GM13976 (cell line): Measurements from ENCODE around the gene CUBN.

Source experiments
- DNase-seq: peaks from one replicate; pipeline ENCODE4 v3.0.0; 2012; ENCODE audit warnings: low spot score
- CTCF ChIP-seq: IDR thresholded peaks from 2 replicates; pipeline ENCODE4 v1.5.1; 2012; ENCODE audit warnings: borderline replicate concordance, mild to moderate bottlenecking; ENCODE audit not compliant: insufficient read depth; ENCODE audit errors: extremely low read depth, missing control alignments, control extremely low read depth
- in situ Hi-C: fragments of 300-500 bp; cut with MboI; formaldehyde crosslinking; loops from one replicate; pipeline ENCODE4 v1.12.0; 2022; ENCODE audit warnings: low sequenced_read_pairs, mixed read lengths, inconsistent platforms; ENCODE audit not compliant: unreplicated experiment

The CUBN gene

DNA sequence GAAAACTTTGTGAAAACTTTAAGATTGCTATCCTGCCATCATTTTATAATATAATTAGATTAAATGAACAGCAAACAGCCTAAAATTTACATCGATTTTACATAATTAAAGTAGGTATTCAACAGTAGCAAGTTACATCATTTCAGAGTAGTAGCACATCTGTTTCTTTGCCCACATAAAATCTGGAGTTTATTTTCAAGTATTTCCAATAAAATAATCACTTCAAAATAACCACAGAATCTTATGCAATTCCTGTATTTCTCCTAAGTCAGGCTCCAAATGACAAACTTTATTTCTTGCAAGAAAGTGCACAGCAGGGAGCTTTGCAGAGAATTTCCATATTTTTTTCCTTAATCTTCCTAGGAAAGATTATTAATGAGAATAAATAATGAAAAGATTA lies 82.6 kb downstream of the CUBN start:
- in situ Hi-C loops = no loop called here
- no peak for DNase-seq

DNA sequence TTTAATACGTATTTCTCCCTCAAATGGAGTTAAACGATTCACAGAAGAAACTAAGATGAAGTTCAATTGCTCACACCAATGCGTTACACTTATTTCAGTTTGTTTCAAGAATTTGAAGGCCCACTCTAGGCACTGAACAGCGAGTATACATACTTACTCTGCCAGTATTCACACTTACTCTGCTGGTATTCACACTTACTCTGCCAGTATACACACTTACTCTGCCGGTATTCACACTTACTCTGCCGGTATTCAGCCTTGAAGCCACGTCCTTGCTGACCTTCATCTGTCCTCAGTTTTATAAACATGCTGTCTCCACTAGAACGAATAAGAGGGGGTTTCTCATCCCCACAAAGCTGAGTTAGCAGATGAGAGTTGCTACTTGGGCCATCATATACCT lies 86.0 kb downstream of the CUBN start:
- TF ChIP-seq CTCF = no peak
- in situ Hi-C loops = no loop called here
- DNase-seq = no peak

More for the DNA sequence above, 82.6 kb downstream of the CUBN start:
- no peak for TF ChIP-seq CTCF

DNA sequence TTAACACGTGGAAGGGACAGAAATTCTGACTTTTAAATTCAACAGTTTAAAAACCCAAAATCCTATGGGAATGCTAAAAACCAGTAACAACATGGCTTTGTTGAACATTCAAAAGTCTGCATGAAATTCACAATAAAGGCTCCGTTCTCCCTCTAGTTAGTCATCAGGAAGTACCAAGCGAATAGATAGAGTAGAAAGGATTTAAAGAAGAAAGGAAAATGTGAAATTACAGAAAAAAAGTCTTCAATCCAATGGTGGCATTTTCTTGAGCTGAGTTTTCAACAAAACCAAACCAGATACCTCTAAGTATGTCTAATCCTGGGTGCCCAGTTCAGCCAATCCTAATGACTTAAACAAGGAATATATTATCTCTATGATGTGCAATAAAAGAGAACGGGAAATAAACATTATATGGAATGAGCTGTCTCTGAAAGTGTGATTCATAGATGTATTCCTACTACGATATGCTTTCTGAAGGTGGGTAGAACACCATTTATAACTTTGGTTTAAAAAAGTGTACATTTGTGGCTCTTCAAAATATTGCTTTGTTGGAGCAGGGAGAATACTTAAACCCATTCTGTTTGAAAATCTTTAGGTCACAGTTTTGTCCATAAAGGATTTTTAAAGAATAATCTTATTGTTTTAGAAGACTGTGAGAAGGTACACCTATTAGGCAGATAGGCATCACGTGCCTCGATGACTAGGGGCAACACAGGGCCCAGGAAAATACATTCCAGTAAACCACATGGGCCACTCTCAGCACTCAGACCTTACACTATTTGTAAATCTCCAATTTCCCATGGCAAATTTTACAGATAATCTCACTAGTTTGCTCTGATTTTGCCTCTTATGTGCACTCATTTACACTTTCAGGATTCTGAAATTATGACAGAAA lies 87.7 kb downstream of the CUBN start:
- in situ Hi-C loops = no loop called here
- DNase-seq = no peak
- TF ChIP-seq CTCF = no peak

GRCh38 chr10:17038627-17039026 lies 91.0 kb downstream of the CUBN start:
- no peak for TF ChIP-seq CTCF
- in situ Hi-C loops = no loop called here
- DNase-seq = no peak

GRCh38 chr10:17037910-17038309 lies 91.7 kb downstream of the CUBN start:
- in situ Hi-C loops = no loop called here
- DNase-seq = no peak

DNA sequence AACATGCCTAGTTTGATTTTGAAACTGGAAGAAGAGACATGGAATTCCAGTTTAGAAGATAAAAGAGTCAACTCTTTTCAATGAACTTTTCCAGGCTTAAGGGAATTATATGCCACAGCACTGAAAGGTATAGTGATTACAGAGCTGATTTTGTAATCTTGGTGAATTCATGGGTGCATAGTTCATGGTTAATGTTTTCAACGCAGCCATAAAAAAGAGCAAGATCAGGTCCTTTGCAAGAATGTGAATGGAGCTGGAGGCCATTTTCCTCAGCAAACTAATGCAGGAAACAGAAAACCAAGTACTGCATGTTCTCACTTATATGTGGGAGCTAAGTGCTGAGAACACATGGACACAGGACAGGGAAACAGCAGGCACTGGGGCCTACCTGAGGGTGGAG lies 94.2 kb downstream of the CUBN start:
- in situ Hi-C loops = no loop called here
- no peak for DNase-seq
- no peak for TF ChIP-seq CTCF

More at GRCh38 chr10:17037910-17038309, 91.7 kb downstream of the CUBN start:
- no peak for TF ChIP-seq CTCF
